SK-N-SH treated with all-trans-retinoic acid at 6 μM for 48 hours (cell line): ENCODE data around the gene SLC6A16.

ENCODE experiments used
- ATAC-seq: fragments of 200-7000 bp; cut with Tn5 transposase; 3 replicates; pipeline ENCODE4 v1.9.1; 2020; ENCODE audit warnings: mild to moderate bottlenecking, moderate library complexity
- ARNTL ChIP-seq: fragments of 450-650 bp; formaldehyde crosslinking; IDR thresholded peaks from 2 replicates; pipeline ENCODE4 v1.5.0; 2020; ENCODE audit warnings: low read depth, mild to moderate bottlenecking, moderate library complexity, borderline replicate concordance
- BACH2 ChIP-seq: fragments of 250-450 bp; sonication (Bioruptor Pico); IDR thresholded peaks from 2 replicates; pipeline ENCODE4 v1.9.0; 2021; ENCODE audit warnings: mild to moderate bottlenecking, borderline replicate concordance
- CSDC2 ChIP-seq: fragments of 250-450 bp; sonication (Bioruptor Pico); IDR thresholded peaks from 2 replicates; pipeline ENCODE4 v1.5.0; 2020; ENCODE audit warnings: mild to moderate bottlenecking, moderate library complexity
- ESRRG ChIP-seq: fragments of 250-450 bp; sonication (Bioruptor Pico); IDR thresholded peaks from 2 replicates; pipeline ENCODE4 v1.6.1; 2021; ENCODE audit warnings: mild to moderate bottlenecking
- ISL1 ChIP-seq: fragments of 250-450 bp; sonication (Bioruptor Pico); IDR thresholded peaks from 2 replicates; pipeline ENCODE4 v2.1.2; 2022; ENCODE audit warnings: mild to moderate bottlenecking, moderate library complexity
- PPARA ChIP-seq: fragments of 250-450 bp; sonication (Bioruptor Pico); IDR thresholded peaks from 2 replicates; pipeline ENCODE4 v1.5.0; 2020; ENCODE audit warnings: mild to moderate bottlenecking, borderline replicate concordance
- RARB ChIP-seq: fragments of 250-450 bp; sonication (Bioruptor Pico); IDR thresholded peaks from 2 replicates; pipeline ENCODE4 v1.8.0; 2021; ENCODE audit warnings: mild to moderate bottlenecking, moderate library complexity
- SNAI2 ChIP-seq: fragments of 250-450 bp; sonication (Bioruptor Pico); IDR thresholded peaks from 2 replicates; pipeline ENCODE4 v1.5.0; 2020; ENCODE audit warnings: mild to moderate bottlenecking, moderate library complexity
- TOX ChIP-seq: fragments of 250-450 bp; sonication (Bioruptor Pico); IDR thresholded peaks from 2 replicates; pipeline ENCODE4 v1.8.0; 2021; ENCODE audit warnings: mild to moderate bottlenecking, moderate library complexity, borderline replicate concordance
- ZC3H10 ChIP-seq: fragments of 250-450 bp; sonication (Bioruptor Pico); IDR thresholded peaks from 2 replicates; pipeline ENCODE4 v1.5.1; 2021; ENCODE audit warnings: mild to moderate bottlenecking, moderate library complexity
- ZFP3 ChIP-seq: fragments of 250-450 bp; sonication (Bioruptor Pico); IDR thresholded peaks from 2 replicates; pipeline ENCODE4 v1.5.0; 2020; ENCODE audit warnings: mild to moderate bottlenecking, moderate library complexity
- ZFP30 ChIP-seq: fragments of 450-650 bp; formaldehyde crosslinking; IDR thresholded peaks from 2 replicates; pipeline ENCODE4 v1.5.0; 2022; ENCODE audit warnings: mild to moderate bottlenecking, moderate library complexity
- ZNF565 ChIP-seq: fragments of 450-650 bp; formaldehyde crosslinking; conservative IDR thresholded peaks from 2 replicates; pipeline ENCODE4 v1.5.0; 2020; ENCODE audit warnings: low read depth, mild to moderate bottlenecking, moderate library complexity
- TF ChIP-seq, protein P1 (sequence below): fragments of 250-450 bp; sonication (Bioruptor Pico); IDR thresholded peaks from 2 replicates; pipeline ENCODE4 v1.8.0; 2021; ENCODE audit warnings: low read depth, mild to moderate bottlenecking, moderate library complexity, borderline replicate concordance
- TF ChIP-seq, protein P2 (sequence below): fragments of 250-450 bp; sonication (Bioruptor Pico); IDR thresholded peaks from 2 replicates; pipeline ENCODE4 v1.5.0; 2020; ENCODE audit warnings: mild to moderate bottlenecking, moderate library complexity
- TF ChIP-seq, protein P3 (sequence below): fragments of 250-450 bp; sonication (Bioruptor Pico); IDR thresholded peaks from 2 replicates; pipeline ENCODE4 v1.8.0; 2020; ENCODE audit warnings: mild to moderate bottlenecking, moderate library complexity, borderline replicate concordance
- TF ChIP-seq, protein P4 (sequence below): fragments of 250-450 bp; sonication (Bioruptor Pico); IDR thresholded peaks from 2 replicates; pipeline ENCODE4 v1.5.1; 2020; ENCODE audit warnings: low read depth, mild to moderate bottlenecking, moderate library complexity

Gene SLC6A16

DNA sequence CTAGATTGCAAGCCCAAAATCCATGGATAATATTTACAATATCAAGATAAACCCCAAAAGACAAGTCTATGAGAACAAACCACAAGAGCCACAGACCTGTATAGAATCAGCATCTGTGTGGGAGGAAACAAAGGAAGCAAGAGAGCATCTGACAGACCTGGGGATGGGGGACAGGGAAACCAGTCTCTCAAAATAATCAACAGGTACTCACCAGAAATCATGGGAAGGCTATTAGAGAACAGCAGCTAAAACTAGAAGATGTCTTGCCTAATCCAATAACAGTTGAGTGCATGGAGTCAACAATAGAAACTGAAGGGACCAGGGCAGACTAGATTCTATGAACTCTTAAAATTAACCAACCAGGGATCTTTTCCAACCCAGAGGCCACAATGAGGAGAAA is 8.7 kb downstream of the SLC6A16 start:
- ATAC-seq, result no peak
- TF ChIP-seq ZNF565 (no peak), TOX (no peak), RARB (CRISPR knock-in tag) (no peak), CSDC2 (CRISPR knock-in tag) (no peak), BACH2 (CRISPR knock-in tag) (no peak), ESRRG (CRISPR knock-in tag) (no peak), ZFP30 (CRISPR knock-in tag) (no peak), ARNTL (CRISPR knock-in tag) (no peak)
- TF ChIP-seq, protein P1, sequence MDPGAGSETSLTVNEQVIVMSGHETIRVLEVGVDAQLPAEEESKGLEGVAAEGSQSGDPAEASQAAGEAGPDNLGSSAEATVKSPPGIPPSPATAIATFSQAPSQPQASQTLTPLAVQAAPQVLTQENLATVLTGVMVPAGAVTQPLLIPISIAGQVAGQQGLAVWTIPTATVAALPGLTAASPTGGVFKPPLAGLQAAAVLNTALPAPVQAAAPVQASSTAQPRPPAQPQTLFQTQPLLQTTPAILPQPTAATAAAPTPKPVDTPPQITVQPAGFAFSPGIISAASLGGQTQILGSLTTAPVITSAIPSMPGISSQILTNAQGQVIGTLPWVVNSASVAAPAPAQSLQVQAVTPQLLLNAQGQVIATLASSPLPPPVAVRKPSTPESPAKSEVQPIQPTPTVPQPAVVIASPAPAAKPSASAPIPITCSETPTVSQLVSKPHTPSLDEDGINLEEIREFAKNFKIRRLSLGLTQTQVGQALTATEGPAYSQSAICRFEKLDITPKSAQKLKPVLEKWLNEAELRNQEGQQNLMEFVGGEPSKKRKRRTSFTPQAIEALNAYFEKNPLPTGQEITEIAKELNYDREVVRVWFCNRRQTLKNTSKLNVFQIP (CRISPR knock-in tag), result no peak
- TF ChIP-seq, protein P2, sequence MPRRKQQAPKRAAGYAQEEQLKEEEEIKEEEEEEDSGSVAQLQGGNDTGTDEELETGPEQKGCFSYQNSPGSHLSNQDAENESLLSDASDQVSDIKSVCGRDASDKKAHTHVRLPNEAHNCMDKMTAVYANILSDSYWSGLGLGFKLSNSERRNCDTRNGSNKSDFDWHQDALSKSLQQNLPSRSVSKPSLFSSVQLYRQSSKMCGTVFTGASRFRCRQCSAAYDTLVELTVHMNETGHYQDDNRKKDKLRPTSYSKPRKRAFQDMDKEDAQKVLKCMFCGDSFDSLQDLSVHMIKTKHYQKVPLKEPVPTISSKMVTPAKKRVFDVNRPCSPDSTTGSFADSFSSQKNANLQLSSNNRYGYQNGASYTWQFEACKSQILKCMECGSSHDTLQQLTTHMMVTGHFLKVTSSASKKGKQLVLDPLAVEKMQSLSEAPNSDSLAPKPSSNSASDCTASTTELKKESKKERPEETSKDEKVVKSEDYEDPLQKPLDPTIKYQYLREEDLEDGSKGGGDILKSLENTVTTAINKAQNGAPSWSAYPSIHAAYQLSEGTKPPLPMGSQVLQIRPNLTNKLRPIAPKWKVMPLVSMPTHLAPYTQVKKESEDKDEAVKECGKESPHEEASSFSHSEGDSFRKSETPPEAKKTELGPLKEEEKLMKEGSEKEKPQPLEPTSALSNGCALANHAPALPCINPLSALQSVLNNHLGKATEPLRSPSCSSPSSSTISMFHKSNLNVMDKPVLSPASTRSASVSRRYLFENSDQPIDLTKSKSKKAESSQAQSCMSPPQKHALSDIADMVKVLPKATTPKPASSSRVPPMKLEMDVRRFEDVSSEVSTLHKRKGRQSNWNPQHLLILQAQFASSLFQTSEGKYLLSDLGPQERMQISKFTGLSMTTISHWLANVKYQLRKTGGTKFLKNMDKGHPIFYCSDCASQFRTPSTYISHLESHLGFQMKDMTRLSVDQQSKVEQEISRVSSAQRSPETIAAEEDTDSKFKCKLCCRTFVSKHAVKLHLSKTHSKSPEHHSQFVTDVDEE (CRISPR knock-in tag), result no peak

DNA sequence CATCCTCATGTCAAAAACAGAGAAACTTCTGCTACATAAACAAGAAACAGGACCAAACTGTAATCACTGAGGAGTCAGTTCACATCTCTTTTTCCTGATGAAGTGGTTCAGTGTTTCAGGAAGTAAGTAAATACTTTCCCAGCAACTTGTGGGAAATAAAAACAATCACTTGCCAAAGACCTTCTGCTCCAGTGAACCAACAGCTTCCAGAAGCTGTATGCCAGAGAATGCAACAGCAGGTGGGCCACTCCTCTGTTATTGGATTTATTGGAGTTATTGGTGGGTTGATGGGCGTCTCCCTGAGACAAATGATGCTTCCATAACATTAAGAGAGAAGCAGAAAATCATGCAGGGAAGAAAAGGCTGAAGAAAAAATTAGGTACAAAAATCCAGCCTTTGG is 9.9 kb downstream of the SLC6A16 start:
- no peak for ATAC-seq
- TF ChIP-seq, protein P3, sequence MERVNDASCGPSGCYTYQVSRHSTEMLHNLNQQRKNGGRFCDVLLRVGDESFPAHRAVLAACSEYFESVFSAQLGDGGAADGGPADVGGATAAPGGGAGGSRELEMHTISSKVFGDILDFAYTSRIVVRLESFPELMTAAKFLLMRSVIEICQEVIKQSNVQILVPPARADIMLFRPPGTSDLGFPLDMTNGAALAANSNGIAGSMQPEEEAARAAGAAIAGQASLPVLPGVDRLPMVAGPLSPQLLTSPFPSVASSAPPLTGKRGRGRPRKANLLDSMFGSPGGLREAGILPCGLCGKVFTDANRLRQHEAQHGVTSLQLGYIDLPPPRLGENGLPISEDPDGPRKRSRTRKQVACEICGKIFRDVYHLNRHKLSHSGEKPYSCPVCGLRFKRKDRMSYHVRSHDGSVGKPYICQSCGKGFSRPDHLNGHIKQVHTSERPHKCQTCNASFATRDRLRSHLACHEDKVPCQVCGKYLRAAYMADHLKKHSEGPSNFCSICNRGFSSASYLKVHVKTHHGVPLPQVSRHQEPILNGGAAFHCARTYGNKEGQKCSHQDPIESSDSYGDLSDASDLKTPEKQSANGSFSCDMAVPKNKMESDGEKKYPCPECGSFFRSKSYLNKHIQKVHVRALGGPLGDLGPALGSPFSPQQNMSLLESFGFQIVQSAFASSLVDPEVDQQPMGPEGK (CRISPR knock-in tag), result no peak
- TF ChIP-seq ARNTL (CRISPR knock-in tag) (no peak), ZNF565 (no peak)

DNA sequence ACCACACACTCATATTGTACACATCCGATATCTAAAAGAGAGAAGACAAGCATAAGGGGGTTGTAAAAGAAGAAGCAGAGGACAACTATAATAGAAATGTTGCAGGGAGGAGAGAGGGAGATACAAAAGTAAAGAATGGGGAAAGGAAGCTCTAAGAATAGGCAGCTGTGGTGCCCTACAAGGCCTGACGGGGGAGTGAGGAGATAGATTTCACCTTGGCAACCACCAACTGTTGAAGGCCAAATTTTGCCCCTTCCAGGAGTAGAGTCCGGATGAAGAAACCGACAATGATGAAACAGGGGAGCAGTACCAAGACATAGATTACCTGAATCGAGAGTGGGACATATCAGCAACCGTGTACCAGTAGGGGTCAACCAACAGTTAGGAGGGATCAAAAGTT is 15.9 kb downstream of the SLC6A16 start:
- no peak for ATAC-seq

DNA sequence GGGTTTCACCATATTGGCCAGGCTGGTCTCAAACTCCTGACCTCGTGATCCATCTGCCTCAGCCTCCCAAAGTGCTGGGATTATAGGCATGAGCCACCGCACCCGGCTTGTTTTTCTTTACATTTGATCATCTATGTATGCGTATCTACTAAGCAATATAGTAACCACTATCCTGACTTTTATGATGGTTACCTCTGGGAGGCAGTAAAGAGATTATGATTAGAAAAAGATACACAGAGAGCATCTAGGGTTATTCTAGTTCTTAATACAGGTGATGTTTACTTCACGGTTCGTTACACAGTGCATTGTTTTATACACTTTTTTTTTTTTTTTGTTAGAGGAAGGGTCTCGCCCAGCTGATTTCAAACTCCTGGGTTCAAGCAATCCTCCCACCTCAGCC is 18.3 kb downstream of the SLC6A16 start:
- peak; percentile 44; the same call in 2 of the 3 replicates for ATAC-seq

More for the DNA sequence above, 15.9 kb downstream of the SLC6A16 start:
- no peak for TF ChIP-seq ESRRG (CRISPR knock-in tag)
- TF ChIP-seq ZC3H10 (CRISPR knock-in tag), result no peak
- no peak for TF ChIP-seq RARB (CRISPR knock-in tag)
- TF ChIP-seq ZFP3 (CRISPR knock-in tag), result no peak
- TF ChIP-seq, protein P4, sequence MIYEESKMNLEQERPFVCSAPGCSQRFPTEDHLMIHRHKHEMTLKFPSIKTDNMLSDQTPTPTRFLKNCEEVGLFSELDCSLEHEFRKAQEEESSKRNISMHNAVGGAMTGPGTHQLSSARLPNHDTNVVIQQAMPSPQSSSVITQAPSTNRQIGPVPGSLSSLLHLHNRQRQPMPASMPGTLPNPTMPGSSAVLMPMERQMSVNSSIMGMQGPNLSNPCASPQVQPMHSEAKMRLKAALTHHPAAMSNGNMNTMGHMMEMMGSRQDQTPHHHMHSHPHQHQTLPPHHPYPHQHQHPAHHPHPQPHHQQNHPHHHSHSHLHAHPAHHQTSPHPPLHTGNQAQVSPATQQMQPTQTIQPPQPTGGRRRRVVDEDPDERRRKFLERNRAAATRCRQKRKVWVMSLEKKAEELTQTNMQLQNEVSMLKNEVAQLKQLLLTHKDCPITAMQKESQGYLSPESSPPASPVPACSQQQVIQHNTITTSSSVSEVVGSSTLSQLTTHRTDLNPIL (CRISPR knock-in tag), result no peak
- TF ChIP-seq, protein P2 (CRISPR knock-in tag), result no peak
- TF ChIP-seq SNAI2 (CRISPR knock-in tag), result no peak
- no peak for TF ChIP-seq PPARA (CRISPR knock-in tag)
- no peak for TF ChIP-seq ZFP30 (CRISPR knock-in tag)
- TF ChIP-seq ISL1, result no peak
